CD4-positive, alpha-beta T cell treated with Interleukin-17A for 1 hour (primary cell): Measurements from ENCODE around the gene DDA1.
A peak's percentile ranks its signal among the peaks of the same experiment; 100 is the strongest.
"Not testable (repeated sequence)": the region's sequence is repeated elsewhere in the genome, so short reads cannot be mapped to it uniquely, and the experiment has no call there.

ENCODE experiments used
- DNase-seq: peaks from one replicate; pipeline ENCODE4 v3.0.0-alpha.2; 2020

Gene DDA1

DNA sequence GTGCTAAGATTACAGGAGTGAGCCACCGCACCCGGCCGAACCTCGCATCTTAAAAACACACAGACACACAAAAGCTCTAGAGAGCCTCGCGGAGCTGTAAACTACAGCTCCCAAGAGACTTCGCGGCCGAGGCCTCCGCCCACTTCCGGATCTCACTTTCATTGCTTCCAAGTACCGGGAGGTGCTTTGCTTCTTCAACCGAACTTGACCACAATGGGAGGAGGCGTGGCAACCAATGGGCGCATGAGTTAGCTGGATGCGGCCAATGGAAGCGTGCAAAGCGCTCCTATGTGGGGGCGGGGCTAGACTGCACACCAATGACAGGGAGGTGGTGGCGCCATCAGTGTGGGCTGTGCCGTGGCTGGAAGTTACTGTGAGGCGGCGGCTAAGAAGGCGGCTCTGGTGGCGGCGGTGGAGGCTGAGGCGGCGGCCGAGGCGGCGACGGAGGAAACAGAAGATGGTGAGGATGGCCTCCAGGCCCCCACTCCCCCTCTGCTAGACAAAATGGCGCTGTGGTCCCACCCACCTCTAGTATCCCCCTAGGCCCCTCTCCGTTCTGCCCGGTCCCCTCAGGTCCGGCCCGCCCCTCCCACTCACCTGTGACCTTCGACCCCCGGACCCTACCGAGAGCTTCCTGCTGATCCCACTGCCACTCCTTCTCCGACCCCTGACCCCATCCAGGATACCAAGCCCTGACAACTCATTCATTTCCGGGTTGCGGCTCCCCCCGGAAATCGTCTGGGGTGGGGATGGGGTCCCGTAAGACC lies at the start of gene DDA1:
Gene DDA1 (plus strand): TSS at position 366 of the 767 bp plus-strand sequence. CDS start 92 bp downstream, at position 458.
- peak; percentile 100 for DNase-seq

DNA sequence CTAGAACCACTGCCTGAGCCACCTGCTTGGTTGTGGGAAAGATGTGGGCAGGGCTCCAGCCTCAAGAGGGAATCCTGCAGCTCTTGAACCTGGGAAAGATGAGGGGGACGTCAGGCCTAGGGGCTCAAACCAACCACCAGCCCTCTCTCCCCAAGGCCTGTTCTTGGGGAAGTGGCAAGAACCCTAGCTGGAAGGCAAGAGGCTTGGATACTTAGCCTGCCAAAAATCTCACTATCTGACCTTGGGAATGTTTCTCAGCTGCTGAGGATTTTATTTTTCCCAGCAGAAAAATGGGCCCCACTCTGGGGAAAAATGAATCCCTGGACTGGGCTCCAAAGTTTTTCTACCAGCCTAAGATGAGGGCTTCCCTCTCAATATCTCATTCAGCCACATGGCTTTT lies 49.4 kb upstream of the DDA1 start:
- no peak for DNase-seq

DNA sequence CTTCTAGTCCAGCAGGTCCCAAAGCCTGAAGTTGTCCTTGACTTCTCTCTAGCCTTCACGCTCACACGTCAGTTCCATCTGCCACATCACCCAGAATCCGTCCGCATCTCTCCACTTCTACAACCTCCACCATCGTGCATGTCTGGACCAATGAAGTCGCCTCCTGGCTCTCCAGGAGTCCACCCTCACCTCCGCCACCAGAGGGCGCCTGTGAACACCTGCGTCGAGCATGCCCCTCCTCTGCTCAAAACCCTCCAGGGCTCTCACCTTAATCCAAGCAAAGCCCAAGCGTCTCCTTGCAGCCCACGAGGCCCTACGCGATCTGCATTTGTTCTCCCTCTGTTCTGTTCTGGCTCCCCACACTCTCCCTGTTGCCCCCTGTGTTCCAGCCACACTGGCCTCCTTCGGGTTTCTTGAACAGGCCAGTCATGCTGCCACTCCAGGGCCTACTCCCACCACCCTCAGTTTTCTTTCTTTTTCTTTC lies 48.5 kb upstream of the DDA1 start:
- peak; percentile 91 for DNase-seq

DNA sequence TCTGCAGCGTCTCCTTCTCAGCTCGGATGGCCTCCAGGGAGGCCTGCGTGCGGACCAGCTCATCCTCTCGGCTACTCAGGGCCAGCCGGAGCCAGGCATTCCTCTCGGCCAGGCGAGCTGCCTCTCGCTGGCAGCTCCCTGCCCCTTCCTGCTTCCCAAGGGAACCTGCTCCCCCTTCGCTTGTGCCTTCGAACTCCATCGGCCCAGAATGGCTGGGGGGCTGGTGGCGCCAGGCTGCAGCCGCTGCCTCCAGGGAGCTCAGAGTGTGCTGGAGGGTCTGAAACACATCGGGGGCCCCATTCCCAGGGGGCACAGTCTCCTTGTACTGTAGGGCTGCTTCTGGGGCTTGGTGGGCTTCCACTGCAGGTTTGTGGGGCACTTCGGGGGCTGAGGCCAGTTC lies 46.8 kb upstream of the DDA1 start:
- DNase-seq: no peak

DNA sequence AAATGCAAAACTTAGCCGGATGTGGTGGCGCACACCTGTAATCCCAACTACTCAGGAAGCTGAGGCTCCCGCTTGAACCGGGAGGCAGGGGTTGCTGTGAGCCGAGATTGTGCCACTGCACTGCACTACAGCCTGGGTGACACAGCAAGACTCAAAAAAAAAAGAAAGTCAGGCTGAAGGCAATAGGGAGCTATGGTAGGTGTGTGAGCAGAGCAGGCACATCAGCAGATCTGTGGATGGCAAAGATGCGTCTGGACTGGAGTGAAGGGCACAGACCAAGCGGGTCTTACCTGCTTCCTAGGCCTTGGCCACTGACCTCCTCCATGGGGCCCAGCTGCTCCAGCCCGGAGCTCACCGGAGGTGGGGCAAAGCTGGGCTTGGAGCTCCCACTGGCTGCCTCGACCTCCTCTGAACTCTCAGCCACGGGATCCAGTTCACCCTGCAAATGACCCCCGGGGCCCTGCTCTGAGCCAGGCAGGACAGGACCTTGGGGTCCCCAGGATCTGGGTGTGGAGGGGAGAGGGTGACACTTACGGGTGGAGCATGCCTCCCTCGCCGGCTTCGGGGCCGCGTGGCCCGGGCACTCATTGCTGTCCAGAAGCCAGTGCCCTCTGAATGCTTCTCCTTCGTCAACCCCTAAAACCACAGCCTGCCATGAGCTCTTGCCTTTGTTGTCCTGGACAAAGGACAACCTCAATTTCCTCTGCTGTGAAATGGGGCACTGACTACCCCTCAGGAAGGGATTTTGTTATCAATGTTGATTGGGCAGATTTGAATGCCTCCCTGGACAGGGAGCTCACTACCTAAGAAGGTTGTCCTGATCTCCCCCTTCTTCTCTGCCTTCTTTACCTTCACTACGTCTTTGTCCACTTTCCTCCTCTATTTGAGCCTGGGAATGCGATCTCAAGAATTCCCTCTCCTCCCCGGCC lies 45.4 kb upstream of the DDA1 start:
- no peak for DNase-seq

DNA sequence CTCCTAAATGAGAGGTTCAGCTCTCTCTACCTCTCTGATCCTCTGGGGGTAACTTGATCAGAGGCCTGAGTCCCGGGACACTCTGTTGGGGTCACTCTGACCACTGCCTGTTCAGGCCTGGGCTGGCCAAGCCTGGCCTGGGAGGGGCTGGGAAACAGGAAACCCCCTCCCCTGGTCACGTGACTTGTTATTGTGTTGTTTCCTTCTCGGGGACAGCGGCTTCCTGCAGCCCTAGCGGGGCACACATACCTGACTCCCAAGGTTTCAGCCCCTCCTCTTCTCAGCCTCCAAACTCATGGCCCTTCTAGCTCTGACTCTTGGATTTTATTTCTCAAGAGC lies 44.8 kb upstream of the DDA1 start, which contains the start of gene USHBP1:
Gene USHBP1 (minus strand): TSS at position 105 of the 339 bp plus-strand sequence. CDS start 446 bp downstream, outside the sequence.
- peak; percentile 22 for DNase-seq

DNA sequence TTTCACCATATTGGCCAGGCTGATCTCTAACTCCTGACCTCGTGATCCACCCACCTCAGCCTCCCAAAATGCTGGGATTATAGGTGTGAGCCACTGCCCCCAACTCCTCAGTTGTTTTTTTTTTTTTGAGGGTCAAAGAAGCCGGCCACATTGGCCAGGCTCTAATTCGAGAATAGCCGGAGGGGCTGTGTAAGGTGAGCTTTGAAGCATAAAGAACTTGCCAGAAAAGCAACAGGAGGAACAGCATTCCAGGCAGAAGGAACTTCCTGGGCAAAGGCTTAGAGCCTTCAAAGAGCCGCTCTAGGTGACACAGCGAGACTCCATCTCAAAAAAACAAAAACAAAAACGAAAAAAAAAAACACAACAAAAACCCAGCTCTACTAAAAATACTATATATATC lies 43.3 kb upstream of the DDA1 start:
- DNase-seq: no peak

DNA sequence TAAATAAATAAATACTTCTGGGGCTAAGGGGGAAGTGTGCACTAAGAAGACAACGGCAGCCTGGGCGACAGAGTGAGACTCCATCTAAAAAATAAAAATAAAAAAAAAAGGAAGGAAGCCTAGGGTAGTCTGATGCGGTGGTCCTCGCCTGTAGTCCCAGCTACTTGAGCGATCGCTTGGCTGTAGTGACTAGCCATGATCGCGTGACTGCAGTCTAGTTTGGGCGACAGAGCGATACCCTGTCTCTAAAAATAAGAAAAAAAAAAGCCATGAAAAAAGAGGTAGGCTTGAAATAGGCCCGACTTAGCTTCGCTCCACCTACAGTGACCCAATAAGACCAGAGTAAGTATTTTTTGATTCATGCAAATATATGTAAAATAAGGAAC lies 42.8 kb upstream of the DDA1 start:
- DNase-seq: no peak

DNA sequence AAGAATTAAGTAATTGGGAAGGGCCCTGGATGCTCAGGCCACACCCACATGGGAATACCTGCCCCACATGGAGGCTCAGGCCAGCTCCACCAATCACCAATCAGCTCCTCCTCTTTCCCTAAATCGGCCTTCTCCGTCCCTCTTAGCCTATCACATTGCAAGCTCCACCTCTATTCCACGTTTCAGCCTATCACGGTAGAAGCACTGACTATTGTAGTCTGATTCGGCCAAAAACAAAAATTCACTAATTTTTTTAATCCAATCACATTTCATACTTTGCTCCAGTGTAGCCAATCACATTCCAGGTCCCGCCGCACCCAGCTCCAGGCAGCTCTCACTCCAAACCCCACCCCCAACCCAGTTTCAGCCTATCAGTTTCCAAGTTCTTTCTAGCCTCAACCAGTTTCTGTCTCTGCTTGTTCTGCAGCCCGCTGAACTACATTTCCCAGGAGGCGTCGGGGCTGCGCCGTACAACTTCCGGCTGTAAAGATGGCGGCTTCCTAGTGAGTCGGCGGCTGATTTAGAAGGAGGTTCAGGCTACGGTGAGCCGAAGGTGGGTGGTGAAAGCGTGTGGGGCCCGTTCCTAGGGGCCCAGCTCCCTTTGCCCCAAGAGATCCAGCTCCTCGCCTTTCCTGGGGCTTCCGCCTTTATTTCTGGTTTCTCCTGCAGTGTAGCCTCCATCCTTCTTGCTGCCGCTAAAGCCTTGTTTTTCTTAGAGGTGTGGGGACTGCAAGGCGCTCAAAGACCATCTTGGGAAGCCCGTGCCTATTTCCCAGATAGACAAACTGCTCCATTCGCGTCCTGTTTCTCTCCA lies 42.2 kb upstream of the DDA1 start, which contains the start of gene BABAM1:
Gene BABAM1 (plus strand): TSS at position 469 of the 814 bp plus-strand sequence. CDS start 1,364 bp downstream, outside the sequence.
- peak; percentile 99 for DNase-seq

DNA sequence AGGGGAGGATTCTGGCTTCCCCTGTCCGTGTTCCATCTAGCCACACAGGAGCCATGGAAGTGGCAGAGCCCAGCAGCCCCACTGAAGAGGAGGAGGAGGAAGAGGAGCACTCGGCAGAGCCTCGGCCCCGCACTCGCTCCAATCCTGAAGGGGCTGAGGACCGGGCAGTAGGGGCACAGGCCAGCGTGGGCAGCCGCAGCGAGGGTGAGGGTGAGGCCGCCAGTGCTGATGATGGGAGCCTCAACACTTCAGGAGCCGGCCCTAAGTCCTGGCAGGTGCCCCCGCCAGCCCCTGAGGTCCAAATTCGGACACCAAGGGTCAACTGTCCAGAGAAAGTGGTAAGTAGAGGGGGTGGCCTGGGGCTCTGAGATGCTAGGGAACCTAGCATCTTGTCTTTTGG lies 40.6 kb upstream of the DDA1 start:
- DNase-seq: no peak

DNA sequence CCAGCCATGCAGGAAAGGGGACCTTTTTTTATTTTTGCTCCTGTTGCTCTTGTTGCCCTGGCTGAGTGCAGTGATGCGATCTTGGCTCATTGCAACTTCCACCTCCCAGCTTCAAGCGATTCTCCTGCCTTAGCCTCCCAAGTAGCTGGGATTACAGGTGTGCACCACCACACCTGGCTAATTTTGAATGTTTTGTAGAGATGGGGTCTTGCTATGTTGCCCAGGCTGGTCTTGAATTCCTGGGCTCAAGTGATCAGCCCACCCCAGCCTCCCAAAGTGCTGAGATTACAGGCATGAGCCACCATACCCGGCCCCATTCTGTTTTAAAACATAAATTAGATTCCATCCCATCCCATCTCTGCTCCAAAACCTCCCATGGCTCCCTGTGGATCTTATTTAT lies 34.5 kb upstream of the DDA1 start:
- DNase-seq: not testable (repeated sequence)

DNA sequence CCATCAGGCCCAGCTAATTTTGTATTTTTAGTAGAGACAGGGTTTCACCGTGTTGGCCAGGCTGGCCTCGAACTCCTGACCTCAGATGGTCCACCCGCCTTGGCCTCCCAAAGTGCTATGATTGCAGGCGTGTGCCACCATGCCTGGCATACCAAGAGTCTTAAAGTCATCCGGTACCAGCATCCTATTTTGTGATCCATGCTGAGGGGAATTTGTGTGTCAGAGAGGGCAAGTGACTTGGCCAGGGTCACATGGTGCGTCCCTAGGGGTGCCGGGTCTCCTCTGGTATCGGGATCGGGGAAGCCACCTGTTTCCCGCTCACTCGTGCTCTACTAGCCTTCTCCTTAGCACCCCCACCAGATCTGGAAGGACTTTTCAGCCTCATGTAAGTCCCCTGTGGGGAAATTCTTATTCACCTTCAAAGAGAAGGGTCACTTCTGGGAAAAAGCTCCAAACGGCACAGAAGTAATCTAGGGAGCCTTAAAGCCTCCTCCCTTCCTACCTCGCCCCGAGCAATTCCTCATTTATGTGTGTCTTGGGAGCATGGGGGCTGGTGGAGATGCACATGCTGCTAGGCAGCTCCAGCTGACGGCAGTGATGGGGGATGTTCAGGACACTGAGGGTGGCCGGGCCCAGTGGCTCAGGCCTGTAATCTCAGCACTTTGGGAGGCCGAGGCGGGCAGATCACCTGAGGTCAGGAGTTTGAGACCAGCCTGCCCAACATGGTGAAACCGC lies 33.8 kb upstream of the DDA1 start:
- DNase-seq: no peak

DNA sequence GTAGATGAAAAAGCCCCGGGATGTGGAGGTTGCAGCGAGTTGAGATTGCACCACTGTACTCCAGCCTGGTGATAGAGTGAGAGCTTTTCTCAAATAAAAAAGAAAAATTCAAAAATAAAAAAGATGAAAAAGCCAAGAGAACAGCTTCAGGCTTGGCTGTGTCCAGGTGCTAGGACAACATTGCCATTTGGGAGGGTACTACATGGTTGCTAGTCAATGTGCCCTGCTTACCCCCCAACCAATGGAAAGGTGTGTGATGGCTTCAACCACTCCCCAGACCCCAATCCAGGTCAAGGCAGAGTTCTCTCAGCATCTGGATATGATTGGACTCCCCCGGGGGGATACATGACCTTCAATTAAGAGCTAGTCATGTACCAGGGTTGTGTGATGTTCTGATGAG lies 29.9 kb upstream of the DDA1 start:
- no peak for DNase-seq

DNA sequence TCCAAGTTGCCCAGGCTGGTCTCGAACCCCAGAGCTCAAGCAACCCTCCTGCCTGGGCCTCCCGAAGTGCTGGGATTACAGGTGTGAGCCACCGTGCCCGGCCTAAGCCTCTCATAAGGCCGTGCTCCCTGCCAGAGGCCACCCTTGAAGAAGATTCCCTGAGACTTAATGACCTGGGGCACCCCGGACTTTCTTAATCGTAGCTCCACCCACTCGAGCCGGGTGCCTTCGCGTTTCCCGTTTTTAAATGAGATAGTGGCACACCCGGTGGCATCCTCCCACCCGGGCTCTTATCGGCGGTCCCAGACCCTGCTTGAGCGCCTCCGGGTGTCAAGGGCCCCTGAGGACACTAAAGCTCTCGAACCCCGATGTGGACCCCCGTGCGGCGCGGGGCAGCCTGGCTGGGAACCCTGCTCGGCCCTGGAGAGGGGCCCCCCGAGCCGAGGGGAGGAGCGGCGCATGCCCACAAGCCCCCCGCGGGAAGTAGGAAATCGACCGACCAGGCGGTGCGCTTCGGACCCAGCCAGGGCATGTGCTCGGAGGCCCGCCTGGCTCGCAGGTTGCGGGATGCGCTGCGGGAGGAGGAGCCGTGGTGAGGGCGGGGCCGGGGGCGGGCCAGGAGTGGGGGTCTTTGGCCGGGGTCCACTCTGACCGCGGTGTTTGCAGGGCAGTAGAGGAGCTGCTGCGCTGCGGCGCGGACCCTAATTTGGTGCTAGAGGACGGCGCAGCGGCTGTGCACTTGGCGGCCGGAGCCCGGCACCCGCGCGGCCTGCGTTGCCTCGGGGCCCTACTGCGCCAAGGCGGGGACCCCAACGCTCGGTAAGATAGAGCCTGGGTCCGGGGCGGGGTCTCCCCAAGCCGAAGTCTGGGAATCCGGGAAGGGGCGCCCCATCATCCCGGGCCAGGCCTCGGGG lies 27.7 kb upstream of the DDA1 start, which contains the start of gene ANKLE1:
Gene ANKLE1 (plus strand): TSS at position 511 of the 914 bp plus-strand sequence. CDS start 20 bp downstream, at position 531.
- peak; percentile 28 for DNase-seq

DNA sequence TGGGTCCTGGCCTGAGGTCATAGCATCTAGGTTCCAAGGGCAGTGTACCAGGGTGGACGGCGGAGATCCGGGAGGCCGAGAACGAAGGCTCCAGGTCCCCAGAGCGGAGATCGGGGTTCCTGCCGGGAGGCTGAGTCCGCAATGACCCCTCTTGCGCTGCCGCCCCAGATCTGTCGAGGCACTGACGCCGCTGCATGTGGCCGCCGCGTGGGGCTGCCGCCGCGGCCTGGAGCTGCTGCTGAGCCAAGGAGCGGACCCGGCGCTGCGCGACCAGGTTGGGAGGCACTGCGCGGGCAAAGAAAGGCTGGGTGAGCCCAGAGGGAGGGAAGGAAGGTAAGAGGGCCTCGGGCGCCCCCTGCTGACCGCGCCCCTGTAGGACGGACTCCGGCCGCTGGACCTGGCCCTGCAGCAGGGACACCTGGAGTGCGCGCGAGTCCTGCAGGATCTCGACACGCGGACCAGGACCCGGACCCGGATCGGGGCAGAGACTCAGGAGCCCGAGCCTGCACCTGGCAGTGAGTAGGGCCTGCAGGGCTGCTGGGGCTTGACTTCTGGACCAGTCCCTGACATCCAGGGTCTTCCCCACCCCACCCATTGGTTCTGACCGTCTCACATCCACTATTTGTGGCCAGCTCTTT lies 26.8 kb upstream of the DDA1 start:
- peak; percentile 80 for DNase-seq

DNA sequence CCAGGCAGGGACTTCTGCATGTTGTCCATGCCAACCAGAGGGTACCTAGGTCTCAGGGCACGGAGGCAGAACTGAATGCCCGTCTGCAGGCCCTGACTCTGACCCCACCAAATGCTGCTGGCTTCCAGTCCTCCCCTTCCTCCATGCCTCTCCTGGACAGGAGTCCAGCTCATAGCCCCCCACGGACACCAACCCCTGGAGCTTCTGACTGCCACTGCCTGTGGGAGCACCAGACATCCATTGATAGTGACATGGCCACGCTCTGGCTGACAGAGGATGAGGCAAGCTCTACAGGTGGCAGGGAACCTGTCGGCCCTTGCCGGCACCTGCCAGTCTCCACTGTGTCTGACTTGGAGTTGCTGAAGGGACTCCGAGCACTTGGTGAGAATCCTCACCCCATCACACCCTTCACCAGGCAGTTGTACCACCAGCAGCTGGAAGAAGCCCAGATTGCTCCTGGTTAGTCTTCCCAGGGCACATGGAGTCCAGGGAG lies 25.8 kb upstream of the DDA1 start:
- DNase-seq: no peak

DNA sequence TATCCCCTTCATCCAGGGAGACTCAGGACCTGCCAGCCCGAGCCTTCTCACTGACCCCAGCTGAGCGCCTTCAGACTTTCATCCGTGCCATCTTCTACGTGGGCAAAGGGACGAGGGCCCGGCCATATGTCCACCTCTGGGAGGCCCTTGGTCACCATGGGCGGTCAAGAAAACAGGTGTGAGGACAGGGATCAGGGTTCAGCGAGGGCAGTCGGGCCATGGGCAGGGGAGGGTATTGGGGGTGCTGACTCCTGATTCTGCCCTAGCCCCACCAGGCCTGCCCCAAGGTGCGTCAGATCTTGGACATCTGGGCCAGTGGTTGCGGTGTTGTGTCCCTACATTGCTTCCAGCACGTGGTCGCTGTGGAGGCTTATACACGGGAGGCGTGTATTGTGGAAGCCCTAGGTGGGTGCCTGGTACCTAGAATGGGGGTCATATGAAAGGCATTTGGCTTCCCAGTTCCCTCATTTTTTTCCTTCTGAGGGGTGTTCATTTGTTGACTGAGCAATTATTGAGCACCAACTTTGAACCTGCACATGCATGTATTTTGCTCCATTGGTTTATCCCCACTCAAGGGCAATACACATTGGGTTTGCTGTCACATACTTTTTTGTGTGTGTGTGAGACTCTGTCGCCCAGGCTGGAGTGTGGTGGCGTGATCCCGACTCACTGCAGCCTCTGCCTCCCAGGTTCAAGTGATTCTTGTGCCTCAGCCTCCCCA lies 23.8 kb upstream of the DDA1 start:
- DNase-seq: no peak

DNA sequence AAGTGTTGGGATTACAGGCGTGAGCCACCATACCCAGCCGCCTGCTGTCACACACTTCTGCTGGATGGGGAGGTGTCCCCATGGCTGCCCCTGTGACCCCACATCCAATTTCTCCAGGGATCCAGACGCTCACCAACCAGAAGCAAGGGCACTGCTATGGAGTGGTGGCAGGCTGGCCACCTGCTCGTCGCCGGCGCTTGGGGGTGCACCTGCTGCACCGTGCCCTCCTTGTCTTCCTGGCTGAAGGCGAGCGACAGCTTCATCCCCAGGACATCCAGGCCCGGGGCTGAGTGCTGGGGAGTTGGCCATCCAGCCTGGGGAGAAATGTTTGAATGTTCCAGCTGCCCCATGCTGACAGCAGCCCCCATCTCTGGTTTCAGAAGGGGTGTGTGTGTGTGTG lies 23.1 kb upstream of the DDA1 start:
- DNase-seq: no peak

DNA sequence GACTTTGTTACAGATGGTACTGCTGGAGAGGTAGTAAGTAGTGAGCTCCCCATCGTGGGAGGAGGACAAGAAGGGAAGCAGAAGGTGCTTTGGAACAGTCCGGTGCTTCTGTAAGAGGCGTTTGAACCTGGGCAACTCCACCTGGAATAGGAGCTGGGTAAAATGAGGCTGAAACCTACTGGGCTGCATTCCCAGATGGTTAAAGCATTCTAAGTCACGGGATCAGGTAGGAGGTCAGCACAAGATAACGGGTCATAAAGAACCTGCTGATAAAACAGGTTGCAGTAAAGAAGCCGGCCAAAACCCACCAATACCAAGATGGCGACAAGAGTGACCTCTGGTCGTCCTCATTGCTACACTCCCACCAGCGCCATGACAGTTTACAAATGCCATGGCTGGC lies 22.6 kb upstream of the DDA1 start:
- no peak for DNase-seq
